HG03280 (cell line): ENCODE data around the gene PET100.
A peak's percentile ranks its signal among the peaks of the same experiment; 100 is the strongest.

ENCODE experiments used
- ATAC-seq: cut with Tn5 transposase; IDR thresholded peaks from one replicate; pipeline ENCODE4 v1.9.1; 2021; ENCODE audit warnings: mild to moderate bottlenecking, moderate library complexity; ENCODE audit not compliant: unreplicated experiment

Gene PET100

GRCh38 chr19:7677669-7678311, 48.2 kb downstream of the PET100 start:
- no peak for ATAC-seq

GRCh38 chr19:7678971-7679751, 49.6 kb downstream of the PET100 start:
- ATAC-seq = no peak

- ATAC-seq = no peak
Observed at GRCh38 chr19:7679771-7680605, 50.4 kb downstream of the PET100 start.

GRCh38 chr19:7680606-7681339, 51.2 kb downstream of the PET100 start, which contains the start of gene TRAPPC5:
Gene TRAPPC5, plus strand, starts transcription at chr19:7680833. Its CDS starts 1,421 bp downstream, at chr19:7682254.
- ATAC-seq = peak; percentile 64
